GM12878 (cell line): ENCODE data around the gene COL15A1.

Experiments used
- BACH1 ChIP-seq: fragments of 450-650 bp; IDR thresholded peaks from 2 replicates; pipeline ENCODE4 v1.6.1; 2017; ENCODE audit warnings: mild to moderate bottlenecking, borderline replicate concordance
- CEBPZ ChIP-seq: fragments of 150-350 bp; IDR thresholded peaks from 2 replicates; pipeline ENCODE4 v1.6.1; 2016; ENCODE audit warnings: low read depth, low read length
- CTCF ChIP-seq, 3 experiments: IDR thresholded peaks in 2 of 3; conservative IDR thresholded peaks in 1 of 3; 2 replicates each; pipeline ENCODE4 v1.5.1; 2011; ENCODE audit warnings: low read depth in 3 of 3, low read length in 3 of 3, mild to moderate bottlenecking in 3 of 3, control low read depth in 2 of 3, moderate library complexity in 2 of 3, inconsistent platforms in 1 of 3, mixed read lengths in 1 of 3; ENCODE audit not compliant: control insufficient read depth in 2 of 3, insufficient read depth in 1 of 3; ENCODE audit errors: extremely low read depth in 1 of 3
- FOS ChIP-seq: IDR thresholded peaks from 3 replicates; pipeline ENCODE4 v1.6.1; 2011; ENCODE audit warnings: borderline replicate concordance; ENCODE audit not compliant: insufficient read length; ENCODE audit errors: extremely low read depth
- FOXM1 ChIP-seq: IDR thresholded peaks from 2 replicates; pipeline ENCODE4 v1.6.1; 2012; ENCODE audit warnings: low read depth, mild to moderate bottlenecking, inconsistent platforms, low read length, moderate library complexity
- HDAC6 ChIP-seq: fragments of 200-600 bp; sonication (generic); IDR thresholded peaks from one replicate; pipeline ENCODE4 v1.8.0; 2017; ENCODE audit warnings: antibody characterized with exemption; ENCODE audit not compliant: unreplicated experiment
- JUNB ChIP-seq: IDR thresholded peaks from 2 replicates; pipeline ENCODE4 v1.6.1; 2016; ENCODE audit warnings: antibody characterized with exemption, mild to moderate bottlenecking
- MYC ChIP-seq: IDR thresholded peaks from 2 replicates; pipeline ENCODE4 v1.6.1; 2011; ENCODE audit warnings: mild to moderate bottlenecking, low read length, moderate library complexity, inconsistent platforms; ENCODE audit not compliant: insufficient read depth, insufficient replicate concordance, insufficient read length, severe bottlenecking
- POLR2A ChIP-seq: IDR thresholded peaks from 2 replicates; pipeline ENCODE4 v1.6.1; 2011; ENCODE audit warnings: low read depth, mild to moderate bottlenecking, low read length
- POLR2AphosphoS5 ChIP-seq: IDR thresholded peaks from 2 replicates; pipeline ENCODE4 v1.6.1; 2011; ENCODE audit warnings: mild to moderate bottlenecking, low read length, inconsistent platforms
- RCOR1 ChIP-seq: conservative IDR thresholded peaks from 2 replicates; pipeline ENCODE4 v1.6.1; 2012; ENCODE audit warnings: low read depth, low read length, improper control_type of control experiment
- SIN3A ChIP-seq: IDR thresholded peaks from 2 replicates; pipeline ENCODE4 v1.6.1; 2012; ENCODE audit warnings: low read depth, low read length, improper control_type of control experiment
- YY1 ChIP-seq: IDR thresholded peaks from 2 replicates; pipeline ENCODE4 v1.6.1; 2011; ENCODE audit warnings: low read depth, mild to moderate bottlenecking, low read length
- TF ChIP-seq, protein P1 (sequence below): IDR thresholded peaks from 2 replicates; pipeline ENCODE4 v1.6.1; 2011; ENCODE audit warnings: low read depth, mild to moderate bottlenecking, low read length, moderate library complexity, borderline replicate concordance; ENCODE audit errors: extremely low read depth

DNA sequence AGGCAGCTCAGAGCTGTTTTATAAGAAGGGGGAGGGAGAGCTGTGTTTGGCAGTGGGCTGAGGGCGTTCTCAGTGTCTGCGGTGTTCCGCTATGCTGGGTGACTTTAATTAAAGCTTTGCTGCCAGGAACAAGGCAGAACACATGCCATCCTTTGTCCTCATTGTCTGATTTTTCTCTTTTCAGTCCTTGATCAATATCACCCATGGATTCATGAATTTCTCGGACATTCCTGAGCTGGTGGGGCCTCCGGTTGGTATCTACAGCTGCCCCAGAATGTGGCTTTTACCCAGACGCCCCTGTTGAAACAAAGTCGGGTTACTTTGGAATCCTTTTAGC, 94.7 kb downstream of the COL15A1 start:
- no peak for TF ChIP-seq POLR2A
- no peak for TF ChIP-seq JUNB
- TF ChIP-seq, protein P1, sequence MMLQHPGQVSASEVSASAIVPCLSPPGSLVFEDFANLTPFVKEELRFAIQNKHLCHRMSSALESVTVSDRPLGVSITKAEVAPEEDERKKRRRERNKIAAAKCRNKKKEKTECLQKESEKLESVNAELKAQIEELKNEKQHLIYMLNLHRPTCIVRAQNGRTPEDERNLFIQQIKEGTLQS, result no peak
- TF ChIP-seq CEBPZ, result no peak
- no peak for TF ChIP-seq HDAC6
- no peak for TF ChIP-seq SIN3A
- no peak for TF ChIP-seq MYC
- TF ChIP-seq YY1, result no peak
- no peak for TF ChIP-seq RCOR1
- TF ChIP-seq CTCF (IDR thresholded peaks at IDR 0.05 in 2 of 3, conservative IDR thresholded peaks at IDR 0.05 in 1 of 3; ENCODE audit: control insufficient read depth in 2 of 3, extremely low read depth in 1 of 3, insufficient read depth in 1 of 3, low read depth in 3 of 3, low read length in 3 of 3), result no peak
- no peak for TF ChIP-seq POLR2AphosphoS5
- no peak for TF ChIP-seq FOXM1
- TF ChIP-seq BACH1, result no peak
- TF ChIP-seq FOS, result no peak
